ENCODE data around the gene AOAH.

- TF ChIP-seq YY1 (IDR thresholded peaks at IDR 0.05; ENCODE audit: low read depth) (no peak), EGR1 (IDR thresholded peaks at IDR 0.05) (no peak), ZBTB7A (IDR thresholded peaks at IDR 0.05; ENCODE audit: low read depth) (no peak), RAD21 (IDR thresholded peaks at IDR 0.05; ENCODE audit: low read depth) (peak; percentile 87), EP300 (IDR thresholded peaks at IDR 0.05; ENCODE audit: borderline replicate concordance) (no peak), CREB1 (IDR thresholded peaks at IDR 0.05; ENCODE audit: low read depth) (no peak)
These were observed 250.6 kb downstream of the AOAH start for GRCh38 chr7:36473454-36474282.

Measured in Ishikawa (cell line).